Thymus (tissue), 11 donors: Measurements from ENCODE around the gene GPRIN3. TPM values are rescaled to one million over a fixed set of nuclear protein-coding genes. Genes with fewer than 3 reads are reported as not detected.

Source experiments
- DNase-seq, 9 donors: peaks; one replicate each; pipeline ENCODE4 v3.0.0-alpha.2; 2013; ENCODE audit warnings: low spot score in 9 of 9, low read depth in 6 of 9, missing footprints in 1 of 9
- H3K27ac ChIP-seq, 2 donors: one replicate each; pipeline ENCODE4 v1.5.1; 2013; ENCODE audit warnings: control low read depth in 1 of 2, low read depth in 1 of 2, low read length in 1 of 2, mild to moderate bottlenecking in 1 of 2, moderate library complexity in 1 of 2
- H3K27me3 ChIP-seq, 2 donors: one replicate each; pipeline ENCODE4 v1.5.1; 2013; ENCODE audit warnings: low read length in 1 of 2; ENCODE audit not compliant: control insufficient read depth in 2 of 2, insufficient read depth in 1 of 2
- H3K36me3 ChIP-seq, 2 donors: one replicate each; pipeline ENCODE4 v1.5.1; 2013; ENCODE audit warnings: low read length in 1 of 2, mild to moderate bottlenecking in 1 of 2, moderate library complexity in 1 of 2; ENCODE audit not compliant: control insufficient read depth in 2 of 2, insufficient read depth in 2 of 2
- H3K4me1 ChIP-seq, 2 donors: one replicate each; pipeline ENCODE4 v1.5.1; 2013; ENCODE audit warnings: low read length in 2 of 2; ENCODE audit not compliant: control insufficient read depth in 2 of 2, insufficient read depth in 2 of 2
- H3K4me3 ChIP-seq, 2 donors: one replicate each; pipeline ENCODE4 v1.5.1; 2013; ENCODE audit warnings: low read length in 2 of 2, control low read depth in 1 of 2, mild to moderate bottlenecking in 1 of 2
- H3K9me3 ChIP-seq, 2 donors: one replicate each; pipeline ENCODE4 v1.5.1; 2013; ENCODE audit warnings: low read length in 1 of 2, mild to moderate bottlenecking in 1 of 2; ENCODE audit not compliant: control insufficient read depth in 2 of 2, insufficient read depth in 1 of 2
- WGBS: extraction: QIAGEN DNeasy Blood & Tissue Kit; methylation state at CpG from one replicate; pipeline ENCODE4 v1.1.7; 2013; 5-methylcytosine and 5-hydroxymethylcytosine counted together
- polyA plus RNA-seq: library from polyadenylated mRNA; stranded (reverse); fragments of 200-250 nt; gene quantifications from one replicate; pipeline ENCODE4 v1.2.3, GENCODE V29; 2013
- total RNA-seq: library from RNA; stranded (reverse); fragments of 120-200 nt; gene quantifications from one replicate; pipeline ENCODE4 v1.2.4, GENCODE V29; 2013
- donor health status: healthy.

GPRIN3 gene
- total and polyA plus RNA-seq, 2 donors = 2.6 to 3.4 TPM

GRCh38 chr4:89289312-89289711, 18.3 kb downstream of the GPRIN3 start:
- 96% methylated on average over 2 of the region's 2 CpGs for WGBS
- no peak overlapping the region for H3K4me3 ChIP-seq
- peaks cover 2 to 20% of the 10 kb centered on the region in 2 donors for H3K4me1 ChIP-seq
- no peak overlapping the region for H3K27ac ChIP-seq
- no peak for DNase-seq
- no peaks in the 10 kb centered on the region for H3K9me3 ChIP-seq
- H3K27me3 ChIP-seq = no peaks in the 10 kb centered on the region
- H3K36me3 ChIP-seq = no peaks in the 10 kb centered on the region

- no peaks in the 10 kb centered on the region for H3K27me3 ChIP-seq
- DNase-seq = no peak
- H3K4me1 ChIP-seq = peaks cover 0 to 11% of the 10 kb centered on the region in 2 donors
- H3K27ac ChIP-seq = no peak overlapping the region
- WGBS = 93% methylated on average over 2 of the region's 2 CpGs
- H3K4me3 ChIP-seq = no peak overlapping the region
- no peaks in the 10 kb centered on the region for H3K36me3 ChIP-seq
- H3K9me3 ChIP-seq = no peaks in the 10 kb centered on the region
Observed at GRCh38 chr4:89288430-89288829, 19.2 kb downstream of the GPRIN3 start.

GRCh38 chr4:89287945-89288344, 19.7 kb downstream of the GPRIN3 start:
- WGBS = 80% methylated on average over 6 of the region's 6 CpGs
- H3K27ac ChIP-seq = no peak overlapping the region
- H3K4me1 ChIP-seq = peaks cover 0 to 7% of the 10 kb centered on the region in 2 donors

GRCh38 chr4:89285745-89286144, 21.9 kb downstream of the GPRIN3 start:
- Histone ChIP-seq H3K36me3 (no peaks in the 10 kb centered on the region), H3K4me3 (no peak overlapping the region), H3K27ac (no peak overlapping the region), H3K27me3 (no peaks in the 10 kb centered on the region), H3K9me3 (peaks cover 0 to 2% of the 10 kb centered on the region in 2 donors), H3K4me1 (peaks cover 0 to 5% of the 10 kb centered on the region in 2 donors)
- 55% methylated on average over 2 of the region's 2 CpGs for WGBS
- DNase-seq = no peak

More at GRCh38 chr4:89287945-89288344, 19.7 kb downstream of the GPRIN3 start:
- H3K36me3 ChIP-seq = no peaks in the 10 kb centered on the region
- no peak for DNase-seq
- no peaks in the 10 kb centered on the region for H3K27me3 ChIP-seq
- H3K9me3 ChIP-seq = no peaks in the 10 kb centered on the region
- H3K4me3 ChIP-seq = no peak overlapping the region

- Histone ChIP-seq H3K4me3 (no peak overlapping the region), H3K36me3 (no peaks in the 10 kb centered on the region), H3K27ac (no peak overlapping the region), H3K27me3 (no peaks in the 10 kb centered on the region), H3K9me3 (peaks cover 0 to 3% of the 10 kb centered on the region in 2 donors), H3K4me1 (no peaks in the 10 kb centered on the region)
- no peak for DNase-seq
- 93% methylated on average over 3 of the region's 3 CpGs for WGBS
Observed at GRCh38 chr4:89284828-89285227, 22.8 kb downstream of the GPRIN3 start.

- Histone ChIP-seq H3K4me3 (no peak overlapping the region), H3K4me1 (no peaks in the 10 kb centered on the region), H3K9me3 (peaks cover 0 to 3% of the 10 kb centered on the region in 2 donors), H3K36me3 (no peaks in the 10 kb centered on the region), H3K27ac (no peak overlapping the region), H3K27me3 (no peaks in the 10 kb centered on the region)
- no peak for DNase-seq
- WGBS = 90% methylated on average over 2 of the region's 2 CpGs
Observed at GRCh38 chr4:89284020-89284424, 23.6 kb downstream of the GPRIN3 start.

GRCh38 chr4:89283226-89284009, 24.2 kb downstream of the GPRIN3 start:
- no peak overlapping the region for H3K27ac ChIP-seq
- no peaks in the 10 kb centered on the region for H3K36me3 ChIP-seq
- H3K9me3 ChIP-seq = peaks cover 0 to 3% of the 10 kb centered on the region in 2 donors
- H3K4me1 ChIP-seq = no peaks in the 10 kb centered on the region
- no peaks in the 10 kb centered on the region for H3K27me3 ChIP-seq
- DNase-seq = no peak
- H3K4me3 ChIP-seq = no peak overlapping the region
- 92% methylated on average over 5 of the region's 5 CpGs for WGBS

GRCh38 chr4:89279385-89279784, 28.2 kb downstream of the GPRIN3 start:
- no peak overlapping the region for H3K27ac ChIP-seq
- WGBS = 97% methylated on average over 4 of the region's 4 CpGs

GRCh38 chr4:89277412-89277811, 30.2 kb downstream of the GPRIN3 start:
- Histone ChIP-seq H3K9me3 (peaks cover 0 to 3% of the 10 kb centered on the region in 2 donors), H3K4me1 (no peaks in the 10 kb centered on the region), H3K27ac (no peak overlapping the region), H3K36me3 (no peaks in the 10 kb centered on the region), H3K4me3 (no peak overlapping the region), H3K27me3 (no peaks in the 10 kb centered on the region)
- WGBS = 99% methylated on average over 5 of the region's 5 CpGs
- no peak for DNase-seq

More at GRCh38 chr4:89279385-89279784, 28.2 kb downstream of the GPRIN3 start:
- H3K4me3 ChIP-seq = no peak overlapping the region
- H3K36me3 ChIP-seq = no peaks in the 10 kb centered on the region
- DNase-seq = no peak
- peaks cover 0 to 3% of the 10 kb centered on the region in 2 donors for H3K9me3 ChIP-seq
- H3K4me1 ChIP-seq = no peaks in the 10 kb centered on the region
- no peaks in the 10 kb centered on the region for H3K27me3 ChIP-seq
